ENCODE measurements around the gene EFHC1.

EFHC1 gene

GRCh38 chr6:52395969-52396368 is 24.2 kb upstream of the EFHC1 start:
- in situ Hi-C loops (cut with MboI; ENCODE audit: low sequenced_read_pairs): no loop called here

- in situ Hi-C loops (cut with MboI; ENCODE audit: low sequenced_read_pairs): loop anchor here (25.0 kb wide), 1 partner anchor 263 kb away; the partner anchor contains the start of gene TMEM14A
These were observed 20.4 kb upstream of the EFHC1 start for GRCh38 chr6:52399511-52400312.

- in situ Hi-C loops (cut with MboI; ENCODE audit: low sequenced_read_pairs): loop anchor here (25.0 kb wide), 1 partner anchor 262 kb away; the partner anchor contains the start of gene TMEM14A
These were observed 19.7 kb upstream of the EFHC1 start for GRCh38 chr6:52400313-52401041.

- in situ Hi-C loops (cut with MboI; ENCODE audit: low sequenced_read_pairs): loop anchor here (25.0 kb wide), 1 partner anchor 259 kb away; the partner anchor contains the start of gene TMEM14A
These were observed 17.1 kb upstream of the EFHC1 start for GRCh38 chr6:52403086-52403485.

DNA sequence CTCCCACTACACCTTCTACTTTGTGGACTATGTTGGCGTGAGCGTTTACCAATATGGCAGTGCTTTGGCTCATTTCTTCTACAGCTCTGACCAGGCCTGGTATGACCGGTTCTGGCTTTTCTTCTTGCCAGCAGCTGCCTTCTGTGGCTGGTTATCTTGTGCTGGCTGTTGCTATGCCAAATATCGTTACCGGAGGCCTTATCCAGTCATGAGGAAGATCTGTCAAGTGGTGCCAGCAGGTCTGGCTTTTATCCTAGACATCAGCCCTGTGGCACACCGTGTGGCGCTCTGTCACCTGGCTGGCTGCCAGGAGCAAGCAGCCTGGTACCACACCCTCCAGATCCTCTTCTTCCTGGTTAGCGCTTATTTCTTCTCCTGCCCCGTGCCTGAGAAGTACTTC is 16.5 kb upstream of the EFHC1 start:
- in situ Hi-C loops (cut with MboI; ENCODE audit: low sequenced_read_pairs): loop anchor here (25.0 kb wide), 1 partner anchor 259 kb away; the partner anchor contains the start of gene TMEM14A

DNA sequence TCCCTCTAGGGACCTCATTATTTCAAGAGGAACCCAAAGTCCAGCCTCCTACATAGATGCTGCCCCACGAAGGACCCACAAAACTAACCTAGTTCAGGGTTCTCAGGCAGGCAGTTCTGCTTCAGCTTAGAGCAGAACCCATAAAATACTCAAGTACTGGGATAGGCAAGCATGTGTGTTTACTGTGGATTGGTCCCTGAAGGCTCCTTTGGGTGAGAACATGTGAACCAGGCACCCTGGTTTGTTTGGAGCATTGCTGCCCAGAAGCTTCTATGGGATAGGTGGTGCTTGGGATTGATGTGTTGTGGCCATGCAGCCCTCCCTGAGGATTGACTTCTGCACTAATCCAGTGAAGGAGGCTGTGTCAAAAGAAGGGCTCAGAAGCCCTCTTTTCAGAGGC is 14.9 kb upstream of the EFHC1 start:
- in situ Hi-C loops (cut with MboI; ENCODE audit: low sequenced_read_pairs): loop anchor here (25.0 kb wide), 1 partner anchor 257 kb away; the partner anchor contains the start of gene TMEM14A

DNA sequence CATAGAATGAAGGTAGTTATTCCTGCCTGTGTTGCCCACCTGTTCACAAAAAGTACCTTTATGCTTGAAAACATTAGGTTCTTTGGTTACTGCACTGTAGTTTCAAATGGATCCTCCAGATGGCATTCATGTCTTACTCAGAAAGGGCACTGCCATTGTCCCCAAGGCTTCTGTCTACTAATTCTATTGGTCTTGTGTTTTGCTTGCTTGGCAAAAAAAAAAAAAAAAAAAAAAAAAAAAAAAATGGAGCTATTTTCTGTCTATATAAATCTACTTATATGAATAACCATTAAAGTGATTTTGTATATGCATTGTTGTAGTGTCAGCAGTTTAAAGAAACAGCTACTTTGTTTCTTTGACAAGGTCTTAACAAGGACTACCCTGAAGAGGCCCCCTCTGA is 12.7 kb upstream of the EFHC1 start:
- in situ Hi-C loops (cut with MboI; ENCODE audit: low sequenced_read_pairs): loop anchor here (25.0 kb wide), 1 partner anchor 255 kb away; the partner anchor contains the start of gene TMEM14A

DNA sequence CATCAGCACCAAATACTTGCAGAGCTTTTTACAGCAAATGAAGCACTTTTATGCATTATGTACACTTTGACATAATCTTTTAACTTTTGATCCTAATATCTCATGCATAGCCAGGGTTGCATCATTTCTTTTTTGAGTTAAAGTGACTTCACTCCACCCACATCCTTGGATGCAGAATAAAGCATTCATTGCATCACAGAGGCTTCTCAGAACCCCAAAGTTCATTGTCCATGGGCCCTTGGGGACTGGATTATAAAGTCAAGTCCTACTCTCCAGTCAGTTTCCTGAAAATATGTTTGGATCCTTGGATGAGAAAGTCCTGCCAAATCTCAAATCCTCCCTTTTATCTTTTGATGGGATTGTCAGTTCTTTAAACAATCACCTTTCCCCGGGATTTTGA is 10.6 kb upstream of the EFHC1 start:
- in situ Hi-C loops (cut with MboI; ENCODE audit: low sequenced_read_pairs): loop anchor here (25.0 kb wide), 1 partner anchor 253 kb away; the partner anchor contains the start of gene TMEM14A

DNA sequence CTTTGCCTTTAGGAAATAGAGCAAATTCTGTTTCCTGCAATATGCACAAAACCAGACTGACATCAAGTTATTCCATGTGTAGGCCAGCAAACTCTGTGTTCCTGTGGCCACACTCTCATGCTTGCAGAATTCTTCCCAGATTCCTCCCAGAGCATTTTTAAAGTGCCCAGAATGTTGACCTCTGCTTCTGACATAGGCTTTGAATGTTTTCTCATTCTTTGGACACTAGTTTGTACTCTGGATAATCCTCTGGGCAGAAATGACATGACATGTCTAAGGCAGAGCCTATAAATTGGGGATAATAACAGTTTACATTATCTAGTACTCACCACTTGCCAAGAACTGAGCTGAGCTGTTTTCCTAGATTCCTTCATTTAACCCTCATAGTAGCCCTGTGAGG is 9.2 kb upstream of the EFHC1 start:
- in situ Hi-C loops (cut with MboI; ENCODE audit: low sequenced_read_pairs): loop anchor here (25.0 kb wide), 1 partner anchor 251 kb away; the partner anchor contains the start of gene TMEM14A

DNA sequence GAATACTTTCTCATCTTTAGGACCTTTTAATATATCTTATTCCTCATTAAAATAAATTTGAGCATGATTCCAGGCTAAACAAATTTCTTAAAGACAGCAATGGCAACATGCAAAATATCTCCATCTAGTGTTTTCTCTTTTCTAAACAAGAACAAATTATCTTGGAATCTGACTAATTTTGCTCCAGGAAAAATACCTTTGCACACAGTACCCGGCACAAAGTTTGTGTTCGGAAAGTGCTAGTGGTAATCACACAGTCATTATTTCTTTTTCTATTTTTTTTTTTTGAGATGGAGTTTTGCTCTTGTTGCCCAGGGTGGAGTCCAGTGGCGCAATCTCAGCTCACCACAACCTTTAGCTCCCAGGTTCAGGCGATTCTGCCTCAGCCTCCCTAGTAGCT is 8.2 kb upstream of the EFHC1 start:
- in situ Hi-C loops (cut with MboI; ENCODE audit: low sequenced_read_pairs): loop anchor here (25.0 kb wide), 1 partner anchor 250 kb away; the partner anchor contains the start of gene TMEM14A

- in situ Hi-C loops (cut with MboI; ENCODE audit: low sequenced_read_pairs): loop anchor here (25.0 kb wide), 1 partner anchor 247 kb away; the partner anchor contains the start of gene TMEM14A
These were observed 4.8 kb upstream of the EFHC1 start for GRCh38 chr6:52415333-52415732.

GRCh38 chr6:52415917-52416628 is 4.1 kb upstream of the EFHC1 start:
- in situ Hi-C loops (cut with MboI; ENCODE audit: low sequenced_read_pairs): loop anchor here (25.0 kb wide), 1 partner anchor 246 kb away; the partner anchor contains the start of gene TMEM14A

- in situ Hi-C loops (cut with MboI; ENCODE audit: low sequenced_read_pairs): loop anchor here (25.0 kb wide), 1 partner anchor 246 kb away; the partner anchor contains the start of gene TMEM14A
These were observed 3.5 kb upstream of the EFHC1 start for GRCh38 chr6:52416629-52417151.

GRCh38 chr6:52417675-52418111 is 2.4 kb upstream of the EFHC1 start:
- in situ Hi-C loops (cut with MboI; ENCODE audit: low sequenced_read_pairs): loop anchor here (25.0 kb wide), 1 partner anchor 245 kb away; the partner anchor contains the start of gene TMEM14A

GRCh38 chr6:52418606-52419005 is 1.5 kb upstream of the EFHC1 start:
- in situ Hi-C loops (cut with MboI; ENCODE audit: low sequenced_read_pairs): loop anchor here (25.0 kb wide), 1 partner anchor 244 kb away; the partner anchor contains the start of gene TMEM14A

DNA sequence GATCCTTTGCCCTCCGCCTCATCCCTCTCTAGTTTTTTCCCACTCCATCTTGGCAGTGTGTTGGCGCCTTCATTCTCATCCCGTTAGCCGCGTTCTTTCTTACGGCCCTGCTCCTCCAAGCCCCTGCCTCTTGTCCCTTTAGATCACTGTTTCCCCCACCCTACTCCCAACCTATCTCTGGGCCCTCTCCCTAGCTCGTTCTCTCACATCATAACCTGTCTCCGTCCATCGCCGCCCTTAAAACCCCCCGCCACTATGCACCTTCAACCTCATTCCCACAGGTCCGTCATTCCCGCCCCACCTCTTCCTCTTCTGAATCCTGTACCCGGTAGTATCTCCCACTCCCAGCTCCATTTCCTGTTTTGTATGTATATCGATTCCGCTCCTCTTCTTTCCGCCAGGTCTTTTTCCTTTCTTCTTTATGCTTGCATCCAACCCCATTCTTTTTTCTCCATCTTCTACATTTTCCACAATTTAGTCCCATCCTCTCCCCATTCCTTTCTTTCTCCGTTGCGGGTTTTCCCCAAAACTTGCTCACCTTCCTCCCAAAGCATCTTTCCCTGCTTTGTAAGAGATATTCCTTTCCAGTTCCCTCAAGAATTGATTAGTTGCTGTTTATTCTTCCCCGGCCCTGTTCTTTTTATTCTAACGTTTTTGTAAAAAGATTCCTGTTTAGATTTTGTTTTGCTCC is 671 bp downstream of the EFHC1 start:
- in situ Hi-C loops (cut with MboI; ENCODE audit: low sequenced_read_pairs): loop anchor here (25.0 kb wide), 1 partner anchor 241 kb away; the partner anchor contains the start of gene TMEM14A

GRCh38 chr6:52422156-52422555 is 2.0 kb downstream of the EFHC1 start:
- in situ Hi-C loops (cut with MboI; ENCODE audit: low sequenced_read_pairs): loop anchor here (25.0 kb wide), 1 partner anchor 240 kb away; the partner anchor contains the start of gene TMEM14A

DNA sequence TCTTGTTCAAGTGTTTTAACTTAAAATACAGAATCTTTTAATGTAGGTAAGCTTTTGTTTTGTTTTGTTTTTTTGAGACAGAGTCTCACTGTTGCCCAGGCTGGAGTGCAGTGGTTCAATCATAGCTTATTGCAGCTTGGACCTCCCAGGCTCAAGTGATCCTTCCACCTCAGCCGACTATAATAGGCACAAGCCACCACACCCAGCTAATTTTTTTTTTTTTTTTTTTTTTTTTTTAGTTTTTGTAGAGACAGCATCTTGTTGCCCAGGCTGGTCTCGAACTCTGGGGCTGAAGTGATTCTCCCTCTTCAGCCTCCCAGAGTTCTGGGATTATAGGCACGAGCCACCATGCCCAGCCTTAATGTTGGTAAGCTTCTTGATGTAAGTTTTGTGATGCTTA is 3.3 kb downstream of the EFHC1 start:
- in situ Hi-C loops (cut with MboI; ENCODE audit: low sequenced_read_pairs): loop anchor here (25.0 kb wide), 1 partner anchor 239 kb away; the partner anchor contains the start of gene TMEM14A

DNA sequence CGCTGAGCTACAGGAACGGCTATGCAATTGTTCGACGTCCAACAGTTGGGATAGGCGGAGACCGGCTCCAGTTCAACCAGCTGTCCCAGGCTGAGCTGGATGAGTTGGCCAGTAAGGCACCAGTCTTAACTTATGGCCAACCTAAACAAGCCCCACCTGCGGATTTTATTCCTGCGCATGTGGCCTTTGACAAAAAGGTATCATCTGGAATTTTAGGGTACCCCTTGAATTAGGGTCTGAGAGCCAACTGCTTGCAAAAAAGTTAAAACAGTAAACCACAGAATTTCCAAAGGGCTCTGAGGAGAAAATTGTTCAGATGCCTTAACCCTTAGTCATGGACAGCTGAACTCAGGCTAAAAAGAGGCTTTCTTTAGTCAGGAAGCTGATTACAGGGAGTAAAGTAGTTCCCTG is 3.8 kb downstream of the EFHC1 start:
- in situ Hi-C loops (cut with MboI; ENCODE audit: low sequenced_read_pairs): loop anchor here (25.0 kb wide), 1 partner anchor 238 kb away; the partner anchor contains the start of gene TMEM14A

All from hTERT RPE-1 (cell line).